GM12873 (cell line): ENCODE measurements around the gene CNNM2.

Experiments
- TF ChIP-seq, protein P1 (sequence below): IDR thresholded peaks from 2 replicates; pipeline ENCODE4 v1.5.1; 2012; ENCODE audit warnings: low read depth, mild to moderate bottlenecking, moderate library complexity, low read length, control low read depth; ENCODE audit not compliant: insufficient read depth; ENCODE audit errors: missing control alignments

The CNNM2 gene

DNA sequence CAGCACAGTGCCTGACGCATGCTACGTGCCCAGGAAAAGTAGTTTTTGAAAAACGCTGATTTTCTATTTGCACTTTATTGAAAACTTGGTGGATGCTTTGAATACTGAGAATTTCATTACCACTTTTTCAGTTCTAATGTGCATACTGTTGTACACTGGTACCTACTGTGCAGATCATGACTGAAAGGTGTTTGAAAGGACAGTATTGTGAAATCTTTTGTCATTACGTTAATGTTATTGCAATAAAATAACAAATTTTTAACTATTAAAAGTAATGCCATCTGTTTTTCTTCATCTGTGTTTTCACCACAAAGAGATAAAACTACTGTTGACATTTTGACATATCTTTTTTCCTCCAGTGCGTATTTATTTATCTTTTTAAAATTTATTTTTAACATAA is 42.1 kb downstream of the CNNM2 start:
- TF ChIP-seq, protein P1, sequence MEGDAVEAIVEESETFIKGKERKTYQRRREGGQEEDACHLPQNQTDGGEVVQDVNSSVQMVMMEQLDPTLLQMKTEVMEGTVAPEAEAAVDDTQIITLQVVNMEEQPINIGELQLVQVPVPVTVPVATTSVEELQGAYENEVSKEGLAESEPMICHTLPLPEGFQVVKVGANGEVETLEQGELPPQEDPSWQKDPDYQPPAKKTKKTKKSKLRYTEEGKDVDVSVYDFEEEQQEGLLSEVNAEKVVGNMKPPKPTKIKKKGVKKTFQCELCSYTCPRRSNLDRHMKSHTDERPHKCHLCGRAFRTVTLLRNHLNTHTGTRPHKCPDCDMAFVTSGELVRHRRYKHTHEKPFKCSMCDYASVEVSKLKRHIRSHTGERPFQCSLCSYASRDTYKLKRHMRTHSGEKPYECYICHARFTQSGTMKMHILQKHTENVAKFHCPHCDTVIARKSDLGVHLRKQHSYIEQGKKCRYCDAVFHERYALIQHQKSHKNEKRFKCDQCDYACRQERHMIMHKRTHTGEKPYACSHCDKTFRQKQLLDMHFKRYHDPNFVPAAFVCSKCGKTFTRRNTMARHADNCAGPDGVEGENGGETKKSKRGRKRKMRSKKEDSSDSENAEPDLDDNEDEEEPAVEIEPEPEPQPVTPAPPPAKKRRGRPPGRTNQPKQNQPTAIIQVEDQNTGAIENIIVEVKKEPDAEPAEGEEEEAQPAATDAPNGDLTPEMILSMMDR = no peak

DNA sequence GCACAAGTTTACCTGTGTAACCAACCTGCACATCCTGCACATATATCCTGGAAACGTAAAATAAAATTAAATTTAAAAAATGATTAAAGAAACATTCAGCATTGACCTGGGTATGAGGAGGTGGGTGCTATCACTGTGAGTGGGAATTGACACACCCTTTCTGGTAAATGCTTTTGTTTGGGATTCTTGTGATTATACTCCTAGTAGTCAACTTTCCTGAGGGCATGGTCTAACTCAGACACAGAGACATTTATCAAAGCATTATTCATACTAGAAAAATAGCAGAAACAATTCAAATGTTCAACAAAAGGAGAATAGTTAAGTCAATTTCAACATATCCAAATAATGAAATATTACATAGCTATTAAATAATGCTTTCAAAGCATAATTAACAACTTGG is 44.2 kb downstream of the CNNM2 start:
- TF ChIP-seq, protein P1 = no peak

DNA sequence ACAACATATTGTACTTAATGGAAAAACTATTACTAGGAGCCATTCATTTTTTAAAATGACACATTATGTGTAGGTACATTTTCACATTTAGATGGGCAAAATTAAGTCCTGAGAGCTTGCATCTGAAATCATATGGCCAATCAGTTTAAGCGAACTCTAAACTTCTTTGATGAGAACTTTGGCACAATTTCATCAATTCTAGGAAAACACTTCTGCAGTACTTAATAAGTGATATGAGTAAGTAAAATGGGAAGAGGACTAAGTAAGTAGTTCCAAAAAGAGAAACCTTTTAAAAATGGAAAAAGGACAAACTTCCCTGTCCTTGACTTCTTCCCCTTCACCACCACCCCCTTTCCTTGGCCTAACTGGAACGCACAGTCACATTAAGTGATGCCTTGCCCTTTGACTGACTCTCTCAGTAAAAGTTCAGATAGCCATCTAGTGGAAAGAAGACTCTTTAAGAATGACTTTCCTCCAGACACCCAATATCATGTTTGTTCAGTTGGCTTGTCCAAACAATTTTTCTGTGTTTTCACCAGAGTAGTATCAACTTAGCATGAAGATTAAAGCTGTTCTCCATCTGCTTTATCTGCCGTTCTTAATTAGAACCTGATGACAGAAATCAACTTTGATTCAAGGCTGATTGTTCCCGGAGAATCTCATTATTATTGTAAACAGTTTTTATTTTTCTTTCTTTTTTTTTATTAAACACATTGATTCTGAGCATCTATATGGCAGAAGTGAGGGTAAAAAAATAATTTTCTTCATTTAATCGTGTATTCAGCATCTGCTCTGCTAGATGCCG is 45.1 kb downstream of the CNNM2 start:
- TF ChIP-seq, protein P1 = no peak

GRCh38 chr10:102963756-102964025 is 45.6 kb downstream of the CNNM2 start:
- TF ChIP-seq, protein P1 = no peak

DNA sequence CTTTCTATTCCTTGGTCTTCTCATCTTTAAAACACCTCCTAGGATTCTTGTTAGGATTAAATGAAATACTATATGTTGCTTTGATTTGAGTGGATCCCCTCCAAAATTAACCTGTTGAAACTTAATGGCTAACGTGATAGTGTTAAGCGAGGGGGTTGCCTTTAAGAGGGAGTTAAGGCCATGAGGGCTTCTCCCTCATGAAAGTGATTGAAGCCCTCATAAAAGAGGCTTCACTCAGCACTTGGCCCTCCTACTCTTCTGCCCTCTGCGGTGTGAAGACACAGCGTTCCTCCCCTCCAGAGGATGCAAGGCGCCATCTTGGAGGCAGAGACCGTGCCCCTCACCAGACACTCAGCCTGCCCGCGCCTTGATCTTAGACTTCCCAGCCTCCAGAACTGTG is 46.6 kb downstream of the CNNM2 start:
- TF ChIP-seq, protein P1 = no peak

DNA sequence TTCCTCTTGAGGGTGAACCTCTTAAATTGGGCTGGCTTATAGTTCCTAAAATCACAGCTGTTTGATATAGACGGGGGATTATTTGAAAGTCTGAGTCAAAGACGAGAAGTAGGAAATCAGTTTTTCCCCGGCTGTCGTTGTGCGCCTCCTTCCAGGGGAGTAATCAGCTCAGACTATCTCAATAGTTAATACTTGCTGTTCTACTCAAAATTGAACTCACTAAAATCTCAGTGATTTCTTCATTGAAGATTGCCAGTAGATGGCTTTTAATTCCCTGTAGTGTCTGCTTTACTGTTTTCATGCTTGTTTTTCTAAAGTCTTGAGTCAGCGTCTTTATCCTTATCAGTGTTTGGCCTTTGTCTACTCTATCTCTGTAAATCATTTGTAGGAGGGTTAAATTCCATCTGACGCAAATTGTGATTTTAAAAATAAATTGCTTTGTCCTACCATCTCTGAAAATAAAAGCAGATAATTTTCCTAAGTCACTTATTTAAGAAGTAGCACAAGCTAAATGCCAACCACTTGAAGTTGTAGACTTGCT is 47.3 kb downstream of the CNNM2 start:
- TF ChIP-seq, protein P1 = no peak

DNA sequence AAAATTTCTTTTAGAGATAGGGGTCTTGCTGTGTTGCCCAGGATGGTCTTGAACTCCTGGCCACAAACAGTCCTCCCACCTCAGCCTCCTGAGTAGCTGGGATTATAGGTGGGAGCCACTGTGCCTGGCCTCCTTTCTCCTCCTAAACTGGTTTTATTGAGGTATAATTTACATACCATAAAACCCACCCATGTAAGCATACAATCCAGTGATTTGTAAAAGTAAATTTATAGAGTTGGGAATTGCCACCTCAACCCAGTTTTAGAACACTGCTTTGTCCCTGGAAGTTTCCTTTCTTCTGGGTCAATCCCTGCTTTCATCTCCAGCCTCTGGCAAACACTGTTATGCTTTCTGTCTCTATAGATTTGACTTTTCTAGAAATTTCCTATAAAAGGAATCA is 49.0 kb downstream of the CNNM2 start:
- TF ChIP-seq, protein P1 = no peak
